Right hindlimb (tissue), 1 donor: ENCODE measurements around the gene MRPL49.
A peak's percentile ranks its signal among the peaks of the same experiment; 100 is the strongest.
"Not testable (repeated sequence)": the region's sequence is repeated elsewhere in the genome, so short reads cannot be mapped to it uniquely, and the experiment has no call there.

ENCODE experiments used
- DNase-seq: peaks from one replicate; pipeline ENCODE4 v3.0.0-alpha.2; 2018

The MRPL49 gene

DNA sequence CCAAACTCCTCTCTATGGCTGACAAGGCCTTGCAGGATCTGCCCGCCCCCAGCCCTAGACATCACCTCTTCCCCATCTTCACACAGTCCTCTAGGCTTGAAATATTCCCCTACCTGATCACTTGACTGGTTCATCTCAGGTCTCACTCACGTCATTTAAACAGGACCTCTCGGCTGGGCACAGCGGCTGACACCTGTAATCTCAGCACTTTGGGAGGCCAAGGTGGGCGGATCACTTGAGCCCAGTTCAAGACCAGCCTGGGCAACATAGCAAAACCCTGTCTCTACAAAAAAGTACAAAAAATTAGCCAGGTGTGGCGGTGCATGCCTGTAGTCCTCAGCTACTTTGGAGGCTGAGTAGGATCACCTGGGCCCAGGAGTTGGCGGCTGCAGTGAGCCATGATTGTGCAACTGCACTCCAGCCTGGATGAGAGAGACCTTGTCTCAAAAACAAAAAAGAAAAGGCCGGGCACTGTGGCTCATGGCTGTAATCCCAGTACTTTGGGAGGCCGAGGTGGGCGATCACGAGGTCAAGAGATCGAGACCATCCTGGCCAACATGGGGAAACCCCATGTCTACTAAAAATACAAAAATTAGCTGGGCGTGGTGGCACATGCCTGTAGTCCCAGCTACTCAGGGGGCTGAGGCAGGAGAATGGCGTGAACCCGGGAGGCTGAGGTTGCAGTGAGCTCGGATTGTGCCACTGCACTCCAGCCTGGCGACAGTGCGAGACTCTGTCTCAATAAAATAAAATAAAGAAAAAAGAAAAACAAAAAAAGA is 3.0 kb upstream of the MRPL49 start:
- DNase-seq: not testable (repeated sequence)

- no peak for DNase-seq
These were observed 2.5 kb upstream of the MRPL49 start for GRCh38 chr11:65119670-65119995.

DNA sequence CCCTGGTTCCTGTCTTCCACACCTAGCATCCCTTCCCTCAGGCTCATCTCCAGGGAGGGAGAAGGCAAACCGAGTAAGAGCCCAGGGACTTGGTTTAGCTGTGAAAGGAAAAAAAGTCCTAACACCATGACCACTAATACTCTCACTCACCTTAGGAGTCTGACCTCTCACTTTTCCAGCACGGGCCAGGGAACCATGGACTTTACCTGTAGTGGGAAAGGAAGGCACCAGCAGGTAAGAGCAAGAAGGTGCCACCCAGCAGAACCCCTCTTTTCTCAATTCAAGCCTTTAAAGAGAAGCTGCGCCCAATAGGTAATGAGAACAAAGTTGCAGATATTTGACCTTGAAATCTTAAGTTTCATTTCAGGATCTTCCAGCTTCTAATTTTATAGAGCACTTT is 1.3 kb upstream of the MRPL49 start:
- no peak for DNase-seq

GRCh38 chr11:65121447-65121864 is 665 bp upstream of the MRPL49 start:
- DNase-seq: no peak

GRCh38 chr11:65124480-65125196 is 2.5 kb downstream of the MRPL49 start:
- no peak for DNase-seq

DNA sequence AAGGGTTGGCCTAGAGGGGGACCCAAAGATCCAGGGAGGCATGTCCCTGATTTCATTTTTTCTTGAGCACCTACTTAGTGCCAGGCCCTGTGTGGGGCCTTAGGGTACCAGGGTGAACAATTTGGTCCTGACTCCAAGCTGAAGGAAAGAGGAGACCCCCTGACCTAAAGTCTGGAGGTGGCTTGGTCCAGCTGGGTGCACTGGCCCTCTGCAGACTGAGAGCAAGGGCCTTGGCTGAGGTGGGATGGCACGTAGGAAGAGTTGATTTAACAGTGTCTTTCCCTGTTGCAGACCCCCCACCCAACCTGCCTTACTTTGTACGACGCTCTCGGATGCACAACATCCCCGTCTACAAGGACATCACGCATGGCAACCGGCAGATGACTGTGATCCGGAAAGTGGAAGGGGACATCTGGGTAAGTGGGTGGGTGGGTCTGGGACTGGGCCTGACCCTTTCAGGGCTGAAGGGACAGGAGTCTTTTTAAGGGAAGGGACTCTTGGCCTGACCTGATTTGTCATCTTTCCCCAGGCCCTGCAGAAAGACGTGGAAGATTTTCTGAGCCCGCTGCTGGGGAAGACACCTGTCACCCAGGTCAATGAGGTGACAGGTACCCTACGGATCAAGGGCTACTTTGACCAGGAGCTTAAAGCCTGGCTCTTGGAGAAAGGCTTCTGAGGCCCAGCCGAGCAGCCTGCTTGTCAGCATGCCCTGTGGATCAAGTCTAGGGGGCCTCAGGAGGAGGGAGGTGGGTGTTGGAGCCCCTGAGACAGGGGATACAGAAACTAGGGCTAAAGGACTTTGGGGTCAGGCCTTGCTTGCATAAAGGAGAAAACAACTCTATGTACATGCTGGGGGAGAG is 3.3 kb downstream of the MRPL49 start:
- DNase-seq: no peak

- no peak for DNase-seq
These were observed 4.6 kb downstream of the MRPL49 start for GRCh38 chr11:65126624-65127274.

DNA sequence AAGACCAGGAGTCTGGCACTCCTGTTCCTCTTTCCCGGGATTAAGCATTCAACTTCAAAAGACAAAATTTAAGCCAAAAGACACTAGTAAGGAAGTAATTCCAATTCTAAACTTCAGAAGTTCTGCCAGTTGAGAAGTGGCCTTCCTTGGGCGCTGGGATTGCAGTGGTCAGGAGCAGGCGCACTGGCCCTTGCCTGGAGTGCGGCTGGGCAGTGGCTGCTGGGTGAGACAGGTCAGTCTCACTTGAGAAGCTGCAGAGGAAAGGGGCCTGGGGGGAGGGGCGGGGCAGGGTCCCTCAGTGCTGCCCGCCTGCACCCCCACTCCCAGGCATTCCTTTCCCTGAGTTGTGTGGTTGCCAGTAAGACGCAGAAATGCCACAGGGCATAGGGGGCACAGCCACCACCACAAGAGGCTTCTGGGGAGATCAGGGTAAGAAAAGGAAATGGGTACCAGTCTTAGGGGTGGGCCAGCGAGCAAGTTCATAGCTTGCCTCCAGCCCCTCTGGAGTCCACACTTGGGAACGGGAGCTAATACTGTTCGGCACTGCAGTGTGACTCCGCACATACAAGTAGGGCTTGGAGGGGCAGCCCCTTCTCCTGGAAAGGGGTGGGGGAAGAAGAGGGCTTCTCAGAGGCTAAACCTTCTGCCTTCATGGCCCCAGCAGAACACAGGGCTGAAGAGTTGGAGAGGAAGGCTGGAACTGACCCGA is 5.5 kb downstream of the MRPL49 start:
- no peak for DNase-seq

DNA sequence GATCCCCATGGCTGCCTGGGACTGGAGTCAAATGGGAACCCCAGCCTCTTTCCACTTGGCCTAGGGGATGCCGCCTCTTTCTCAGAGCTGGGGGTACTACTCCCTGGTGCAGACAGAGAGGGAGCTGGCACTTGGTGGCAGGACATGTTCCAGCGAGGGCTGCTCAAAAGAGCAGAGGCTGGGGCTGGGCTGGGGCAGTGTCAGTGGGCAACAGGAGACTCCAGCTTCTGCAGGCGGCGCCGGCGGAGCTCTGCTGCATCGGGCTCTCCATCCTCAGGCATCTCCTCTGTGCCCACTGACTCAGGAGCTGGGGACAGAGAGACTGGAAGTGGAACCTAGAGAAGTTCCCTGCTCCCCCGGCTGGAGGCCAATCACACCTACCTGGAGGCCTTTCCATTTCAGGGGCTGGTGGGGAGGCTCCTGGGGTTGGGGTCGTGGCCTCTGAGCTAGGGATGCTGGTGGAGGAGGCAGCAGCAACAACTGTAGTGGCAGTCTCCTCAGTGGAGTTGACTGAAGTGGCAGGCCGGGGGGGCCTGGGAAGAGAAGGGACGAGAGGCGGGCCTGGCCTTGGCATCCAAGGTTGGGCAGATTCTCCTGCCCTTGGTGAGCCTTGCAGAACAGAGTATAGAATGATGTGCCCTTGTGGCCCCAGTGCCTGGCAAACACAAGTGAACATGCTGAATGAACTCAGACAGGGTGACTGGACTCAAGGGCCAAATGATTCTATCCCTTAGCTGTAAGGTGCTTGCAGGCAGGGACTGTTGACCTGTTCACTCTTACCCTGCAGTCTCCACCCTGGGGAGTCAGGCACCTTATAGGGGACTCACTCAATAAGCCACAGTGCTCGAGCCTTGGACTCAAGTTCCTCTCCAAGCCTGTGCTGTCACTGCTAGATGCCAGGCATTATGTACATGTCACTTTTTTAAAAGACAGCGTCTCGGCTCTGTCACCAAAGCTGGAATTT is 6.3 kb downstream of the MRPL49 start:
- DNase-seq: no peak

DNA sequence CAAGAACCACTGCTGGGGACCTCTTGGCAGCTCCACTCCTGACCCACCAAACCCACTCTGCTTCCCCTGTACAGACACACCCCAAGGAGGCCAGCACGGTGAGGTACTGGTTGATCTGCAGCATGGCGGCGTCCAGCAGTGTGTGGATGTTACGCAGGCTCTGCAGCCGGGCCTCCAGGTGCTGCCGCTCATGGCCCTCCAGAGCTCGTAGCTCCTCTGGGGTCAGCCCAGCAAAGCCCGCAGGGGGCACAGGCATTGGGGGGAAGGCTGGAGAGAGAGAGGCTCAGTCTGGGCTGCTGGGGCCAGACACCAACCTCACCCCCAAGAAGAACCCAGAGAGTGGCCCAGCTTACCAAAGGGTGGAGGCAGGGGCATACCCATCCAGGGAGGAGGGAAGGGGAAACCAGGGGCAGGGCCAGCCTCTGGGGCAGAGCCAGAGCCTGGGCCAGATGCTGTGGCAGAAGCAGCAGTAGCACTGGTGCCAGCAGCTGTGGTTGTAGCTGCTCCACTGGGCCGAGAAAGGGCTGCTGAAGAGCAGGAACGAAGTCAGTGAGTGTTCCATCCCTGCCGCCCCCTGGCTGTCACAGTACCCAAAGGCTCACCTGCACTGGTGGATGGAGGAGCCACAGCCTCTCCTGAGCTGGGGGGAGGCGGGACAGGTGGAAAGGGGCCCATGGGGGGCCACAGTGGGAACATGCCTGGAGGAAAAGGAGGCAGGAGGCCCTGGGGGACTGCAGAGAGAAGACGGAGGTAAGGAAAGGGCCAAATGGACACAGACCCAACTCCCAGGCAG is 7.7 kb downstream of the MRPL49 start:
- DNase-seq: no peak

DNA sequence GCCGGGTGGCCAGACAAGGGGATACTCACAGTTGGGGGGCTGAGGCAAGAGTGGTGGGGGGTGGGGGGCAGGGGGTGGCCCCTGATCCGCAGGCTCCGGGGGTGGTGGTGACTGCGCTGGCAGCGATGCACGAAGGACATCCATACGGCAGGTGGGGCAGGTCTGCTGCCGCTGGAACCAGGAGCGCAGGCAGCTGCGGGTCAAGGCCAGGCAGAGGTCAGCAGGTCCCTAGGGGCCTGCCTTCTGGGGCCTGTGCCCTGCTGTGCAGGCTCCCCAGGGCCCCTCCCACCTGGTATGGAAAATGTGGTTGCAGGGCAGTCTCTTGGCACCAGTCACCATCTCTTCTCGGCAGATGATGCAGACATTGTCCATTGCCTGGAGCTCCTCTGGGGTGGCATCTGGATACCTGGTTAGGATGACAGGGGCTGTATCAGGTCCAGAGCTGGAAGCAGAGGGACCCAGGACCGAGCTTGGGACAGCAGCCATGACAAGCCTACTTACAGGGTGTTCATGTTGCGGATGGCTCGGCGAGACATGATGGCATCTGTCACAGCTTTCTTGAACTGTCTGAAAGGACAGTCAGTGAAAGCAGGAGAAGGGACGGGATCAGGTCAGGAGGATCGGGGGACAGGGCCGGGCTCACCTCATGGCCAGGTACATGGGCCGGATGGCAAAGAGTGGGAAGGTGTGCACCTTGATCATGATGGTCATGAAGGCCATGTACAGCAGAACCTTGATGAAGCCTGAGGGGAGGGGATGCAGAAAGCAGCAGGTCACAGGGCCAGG is 8.7 kb downstream of the MRPL49 start:
- DNase-seq: no peak

GRCh38 chr11:65131417-65131776 is 9.3 kb downstream of the MRPL49 start:
- DNase-seq: no peak

GRCh38 chr11:65131895-65132237 is 9.7 kb downstream of the MRPL49 start:
- no peak for DNase-seq

DNA sequence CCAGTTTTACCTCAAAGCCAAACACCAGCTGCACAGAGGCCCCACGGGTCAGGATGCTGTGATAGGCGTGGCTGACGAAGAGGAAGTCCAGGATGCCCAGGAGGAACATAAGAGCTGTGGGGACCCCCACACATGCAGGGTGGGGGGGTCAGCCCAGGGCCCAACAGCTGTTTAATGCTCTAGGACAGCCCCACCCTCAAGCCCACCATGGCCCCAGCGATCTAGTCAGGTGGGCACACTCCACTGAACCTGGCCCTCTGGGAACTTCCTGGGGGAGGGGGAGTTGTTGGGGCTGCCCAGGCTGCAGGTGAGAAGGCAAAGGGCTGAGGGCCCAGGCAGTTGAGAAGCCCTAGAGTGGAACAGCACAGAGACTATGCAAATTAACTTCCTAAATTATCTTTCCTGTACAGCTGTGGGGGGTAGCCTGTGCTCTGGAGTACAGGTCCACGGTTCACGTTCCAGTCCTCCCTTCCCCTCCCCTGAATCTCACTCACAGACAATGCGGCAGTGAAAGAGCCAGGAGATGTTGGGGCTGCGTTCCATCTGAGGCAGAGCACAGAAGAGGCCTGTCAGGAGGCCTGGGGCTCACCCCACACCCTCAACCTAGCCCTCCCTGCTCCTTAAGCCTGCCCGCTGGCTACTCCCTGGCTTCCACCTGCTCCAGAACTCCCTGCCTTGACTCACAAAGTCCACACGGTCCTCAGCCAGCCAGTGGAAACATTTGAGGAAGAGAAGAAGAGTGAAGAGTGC is 10.3 kb downstream of the MRPL49 start:
- no peak for DNase-seq

DNA sequence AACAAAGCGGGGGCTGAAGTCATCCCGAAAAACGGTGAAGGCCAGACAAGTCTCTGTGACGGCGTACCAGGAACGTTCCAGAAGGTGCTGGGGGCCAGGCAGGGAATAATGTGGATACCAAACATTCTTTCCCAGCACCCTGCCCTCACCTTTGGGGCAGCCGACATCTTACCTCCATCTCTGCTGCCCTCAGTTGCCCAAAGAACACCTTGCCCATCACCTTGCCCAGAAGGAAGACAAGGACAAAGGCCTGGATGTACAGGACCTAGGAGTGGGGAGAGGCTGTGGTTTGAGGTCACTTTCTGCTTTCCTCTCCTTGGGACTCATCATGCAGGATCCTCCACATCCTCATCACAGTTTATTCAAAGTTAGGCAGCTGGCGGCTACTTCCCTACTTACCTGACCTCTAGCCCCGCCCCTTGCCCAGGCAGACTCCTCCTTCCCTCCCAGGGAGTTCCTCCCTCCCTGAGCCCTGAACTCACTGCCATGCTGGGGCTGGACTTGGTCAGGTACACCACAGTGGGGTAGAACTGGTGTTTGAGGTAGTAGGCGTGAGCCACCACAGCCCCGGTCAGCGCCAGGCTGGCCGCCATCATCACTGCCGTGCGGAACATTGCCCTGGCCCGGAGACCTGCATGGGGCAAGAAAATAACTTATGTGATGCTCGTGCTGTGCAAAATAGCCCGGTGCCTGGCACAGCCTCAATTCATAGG is 11.0 kb downstream of the MRPL49 start:
- no peak for DNase-seq

- DNase-seq: peak; percentile 84
These were observed 11.6 kb downstream of the MRPL49 start for GRCh38 chr11:65133724-65134123.

- DNase-seq: peak; percentile 94
These were observed 12.3 kb downstream of the MRPL49 start, which contains the start of gene SYVN1 for GRCh38 chr11:65134240-65134951. Gene SYVN1 (minus strand): TSS chr11:65134519. CDS start chr11:65133601, 918 bp downstream.
